ENCODE results near the gene OLIG1.

Gene OLIG1

GRCh38 chr21:33040215-33040614, 29.7 kb upstream of the OLIG1 start:
- DNase-seq = no peak
- H3K36me3 ChIP-seq = no peaks in the 10 kb centered on the region
- no peaks in the 10 kb centered on the region for H3K9me3 ChIP-seq
- H3K27me3 ChIP-seq = peaks cover 26% of the 10 kb centered on the region
- no peak overlapping the region for H3K4me3 ChIP-seq (ENCODE audit: low read depth, low read length)
- TF ChIP-seq CTCF (IDR thresholded peaks at IDR 0.05; ENCODE audit: low read depth, low read length) = no peak
- H3K4me1 ChIP-seq = no peaks in the 10 kb centered on the region

- no peak for DNase-seq
- TF ChIP-seq CTCF (IDR thresholded peaks at IDR 0.05; ENCODE audit: low read depth, low read length) = no peak
- no peaks in the 10 kb centered on the region for H3K36me3 ChIP-seq
- H3K27me3 ChIP-seq = peaks cover 19% of the 10 kb centered on the region
- no peaks in the 10 kb centered on the region for H3K9me3 ChIP-seq
- H3K4me1 ChIP-seq = no peaks in the 10 kb centered on the region
- no peak overlapping the region for H3K4me3 ChIP-seq (ENCODE audit: low read depth, low read length)
These were observed 28.0 kb upstream of the OLIG1 start for GRCh38 chr21:33041981-33042380.

DNA sequence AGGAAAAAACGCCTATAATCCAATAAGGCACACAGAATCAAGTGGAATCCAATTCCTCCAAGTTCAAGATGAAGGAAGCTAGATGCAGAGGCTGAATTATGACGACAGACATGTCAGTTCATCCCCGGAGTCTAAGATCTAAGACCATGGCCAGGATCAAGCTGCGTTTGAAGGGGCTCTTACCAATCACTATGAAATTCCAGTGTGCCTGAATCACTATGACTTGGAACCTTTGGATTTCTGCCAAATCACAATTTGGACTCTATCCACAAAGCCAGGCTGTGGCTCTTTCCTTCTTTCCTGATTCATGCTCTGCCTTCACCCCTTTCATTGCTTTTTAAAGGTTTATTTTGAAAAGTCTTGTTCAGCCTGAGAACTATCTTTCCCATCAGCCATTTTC, 27.1 kb upstream of the OLIG1 start:
- no peaks in the 10 kb centered on the region for H3K36me3 ChIP-seq
- no peaks in the 10 kb centered on the region for H3K4me1 ChIP-seq
- TF ChIP-seq CTCF (IDR thresholded peaks at IDR 0.05; ENCODE audit: low read depth, low read length) = no peak
- DNase-seq = no peak
- H3K4me3 ChIP-seq (ENCODE audit: low read depth, low read length) = no peak overlapping the region
- H3K27me3 ChIP-seq = peaks cover 21% of the 10 kb centered on the region
- no peaks in the 10 kb centered on the region for H3K9me3 ChIP-seq

- no peaks in the 10 kb centered on the region for H3K36me3 ChIP-seq
- no peak for DNase-seq
- no peak for TF ChIP-seq CTCF (IDR thresholded peaks at IDR 0.05; ENCODE audit: low read depth, low read length)
- no peaks in the 10 kb centered on the region for H3K4me1 ChIP-seq
- H3K4me3 ChIP-seq (ENCODE audit: low read depth, low read length) = no peak overlapping the region
- H3K9me3 ChIP-seq = no peaks in the 10 kb centered on the region
- H3K27me3 ChIP-seq = peaks cover 51% of the 10 kb centered on the region
These were observed 23.5 kb upstream of the OLIG1 start for GRCh38 chr21:33046455-33046854.

GRCh38 chr21:33047231-33047630, 22.7 kb upstream of the OLIG1 start:
- DNase-seq = no peak
- Histone ChIP-seq H3K9me3 (no peaks in the 10 kb centered on the region), H3K4me1 (no peaks in the 10 kb centered on the region), H3K27me3 (peaks cover 52% of the 10 kb centered on the region), H3K36me3 (no peaks in the 10 kb centered on the region), H3K4me3 (ENCODE audit: low read depth, low read length) (no peak overlapping the region)
- no peak for TF ChIP-seq CTCF (IDR thresholded peaks at IDR 0.05; ENCODE audit: low read depth, low read length)

DNA sequence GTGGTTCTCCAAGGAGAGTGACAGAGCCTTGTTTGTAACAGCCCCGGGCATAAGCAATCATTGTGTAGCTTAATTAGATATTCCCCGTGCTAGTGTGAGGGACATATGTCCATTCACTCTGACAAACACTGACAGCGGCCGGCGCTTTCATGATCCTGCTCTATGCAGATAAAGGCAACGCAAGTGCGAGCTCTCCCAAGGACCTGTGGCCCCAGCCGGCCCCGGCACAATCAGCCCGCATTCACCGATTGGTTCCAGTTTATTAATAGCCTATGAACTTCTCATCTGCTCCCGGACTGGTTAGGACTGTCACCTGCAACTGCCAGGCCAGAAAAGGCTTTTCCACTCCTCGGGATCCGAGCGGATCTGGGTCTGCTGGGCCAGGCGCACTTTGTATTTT, 18.0 kb upstream of the OLIG1 start:
- Histone ChIP-seq H3K36me3 (no peaks in the 10 kb centered on the region), H3K27me3 (peaks cover 69% of the 10 kb centered on the region), H3K9me3 (no peaks in the 10 kb centered on the region), H3K4me1 (no peaks in the 10 kb centered on the region), H3K4me3 (ENCODE audit: low read depth, low read length) (no peak overlapping the region)
- TF ChIP-seq CTCF (IDR thresholded peaks at IDR 0.05; ENCODE audit: low read depth, low read length) = no peak
- no peak for DNase-seq
